Stomach (tissue), 4 donors: ENCODE data around the gene R3HDM2.

Source experiments
- POLR2A ChIP-seq, 4 donors: fragments of 450-650 bp; IDR thresholded peaks; one replicate each; pipeline ENCODE4 v1.6.1; 2016; ENCODE audit warnings: antibody characterized with exemption in 4 of 4, control low read depth in 2 of 4, mild to moderate bottlenecking in 1 of 4, moderate library complexity in 1 of 4
- POLR2AphosphoS5 ChIP-seq, 3 donors: sonication (generic); formaldehyde crosslinking; IDR thresholded peaks; one replicate each; pipeline ENCODE4 v1.6.1; 2016; ENCODE audit warnings: antibody characterized with exemption in 3 of 3
- TF ChIP-seq, protein P1 (sequence below), 7 experiments: fragments of 450-650 bp in 4 of 7; fragments of 200-600 bp in 3 of 7; sonication (generic) in 3 of 7; IDR thresholded peaks; one replicate each; pipeline ENCODE4 v1.5.1; 2016 to 2019; ENCODE audit warnings: antibody characterized with exemption in 7 of 7, control low read depth in 2 of 7, mild to moderate bottlenecking in 1 of 7

DNA sequence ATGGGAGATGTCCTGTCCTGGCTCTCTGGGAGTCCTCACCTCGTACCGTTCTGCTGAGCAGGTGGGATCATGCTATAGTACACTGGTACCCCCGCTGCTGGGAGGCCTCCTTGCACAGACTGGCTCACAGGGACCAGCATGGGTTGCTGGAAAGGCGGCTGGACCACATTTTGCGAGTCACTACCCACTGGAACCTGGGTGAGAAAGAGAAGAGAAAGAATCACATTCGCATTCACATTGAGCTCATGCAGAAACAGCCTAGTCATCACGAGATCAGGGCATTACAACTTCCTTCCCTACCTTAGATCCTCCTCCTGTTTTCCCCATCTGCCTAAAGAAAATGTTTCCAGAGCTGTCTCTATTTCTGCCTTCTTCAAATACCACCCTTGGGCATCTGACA, 162.6 kb downstream of the R3HDM2 start:
- TF ChIP-seq POLR2A (IDR thresholded peaks at IDR 0.05) (no peak), POLR2AphosphoS5 (IDR thresholded peaks at IDR 0.05) (no peak)
- TF ChIP-seq, protein P1, sequence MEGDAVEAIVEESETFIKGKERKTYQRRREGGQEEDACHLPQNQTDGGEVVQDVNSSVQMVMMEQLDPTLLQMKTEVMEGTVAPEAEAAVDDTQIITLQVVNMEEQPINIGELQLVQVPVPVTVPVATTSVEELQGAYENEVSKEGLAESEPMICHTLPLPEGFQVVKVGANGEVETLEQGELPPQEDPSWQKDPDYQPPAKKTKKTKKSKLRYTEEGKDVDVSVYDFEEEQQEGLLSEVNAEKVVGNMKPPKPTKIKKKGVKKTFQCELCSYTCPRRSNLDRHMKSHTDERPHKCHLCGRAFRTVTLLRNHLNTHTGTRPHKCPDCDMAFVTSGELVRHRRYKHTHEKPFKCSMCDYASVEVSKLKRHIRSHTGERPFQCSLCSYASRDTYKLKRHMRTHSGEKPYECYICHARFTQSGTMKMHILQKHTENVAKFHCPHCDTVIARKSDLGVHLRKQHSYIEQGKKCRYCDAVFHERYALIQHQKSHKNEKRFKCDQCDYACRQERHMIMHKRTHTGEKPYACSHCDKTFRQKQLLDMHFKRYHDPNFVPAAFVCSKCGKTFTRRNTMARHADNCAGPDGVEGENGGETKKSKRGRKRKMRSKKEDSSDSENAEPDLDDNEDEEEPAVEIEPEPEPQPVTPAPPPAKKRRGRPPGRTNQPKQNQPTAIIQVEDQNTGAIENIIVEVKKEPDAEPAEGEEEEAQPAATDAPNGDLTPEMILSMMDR (IDR thresholded peaks at IDR 0.05) = no peak
